Activated T-helper 2 cell treated with anti-CD3 and anti-CD28 coated beads, Interferon-gamma antibody, Interleukin-2, Interleukin-4, amounts not matched to agents 10 μg/mL and 5 μg/mL and 100 μg/mL, durations not matched to agents 14 hours and 24 hours and 36 hours (primary cell): ENCODE results near the gene SNU13. TPM values are rescaled to one million over a fixed set of nuclear protein-coding genes. Genes with fewer than 3 reads are reported as not detected.
"Not testable (repeated sequence)": the region's sequence is repeated elsewhere in the genome, so short reads cannot be mapped to it uniquely, and the experiment has no call there.

ENCODE experiments used
- DNase-seq: peaks from one replicate; pipeline ENCODE4 v3.0.0; 2021; ENCODE audit warnings: low spot score
- H3K27ac Mint-ChIP-seq: one replicate; pipeline ENCODE4 v1.8.0; 2021; ENCODE audit warnings: mixed read lengths
- H3K27me3 Mint-ChIP-seq: one replicate; pipeline ENCODE4 v1.8.0; 2021; ENCODE audit warnings: low read depth, mixed read lengths
- H3K36me3 Mint-ChIP-seq: one replicate; pipeline ENCODE4 v1.8.0; 2021; ENCODE audit warnings: low read depth, mixed read lengths
- H3K4me1 Mint-ChIP-seq: one replicate; pipeline ENCODE4 v1.8.0; 2021; ENCODE audit warnings: low read depth, mixed read lengths
- H3K4me3 Mint-ChIP-seq: one replicate; pipeline ENCODE4 v1.8.0; 2021; ENCODE audit warnings: low read depth, mild to moderate bottlenecking, moderate library complexity, mixed read lengths
- H3K9me3 Mint-ChIP-seq: one replicate; pipeline ENCODE4 v1.8.0; 2021; ENCODE audit warnings: mixed read lengths
- intact Hi-C: fragments of 100-400 bp; cut with micrococcal nuclease; formaldehyde crosslinking; loops from one replicate; pipeline ENCODE4 v1.15.1; 2023
- total RNA-seq: library from RNA; stranded (reverse); gene quantifications from 2 replicates; pipeline ENCODE4 v1.2.3, GENCODE V29; 2022

SNU13 gene
- total RNA-seq, 1 donor from 2014 or later: 270 TPM

DNA sequence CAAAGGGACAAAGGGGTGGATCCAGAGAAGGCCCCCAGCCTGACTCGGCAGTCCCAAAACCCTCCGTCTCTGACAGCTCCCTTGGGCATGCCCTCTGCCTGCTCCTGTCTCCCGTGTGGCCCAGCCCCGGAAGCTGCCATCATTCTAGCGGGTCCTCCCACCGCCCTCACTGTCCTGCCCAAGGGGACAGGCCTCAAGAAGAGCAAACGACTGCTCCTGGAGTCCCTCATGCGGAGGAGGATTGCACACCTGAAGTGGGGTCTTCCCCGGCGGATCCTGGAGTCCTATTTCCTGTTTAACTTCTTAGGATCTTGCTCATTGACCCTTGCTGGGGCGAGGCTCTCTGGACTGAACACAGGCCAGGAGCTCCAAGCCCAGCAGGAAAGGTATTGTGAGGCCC lies 8.0 kb upstream of the SNU13 start:
- no peak for DNase-seq
- H3K36me3 Mint-ChIP-seq: peaks cover 2% of the 10 kb centered on the region
- H3K27ac Mint-ChIP-seq: peak overlapping the region; percentile 69
- intact Hi-C loops: loop anchor here (1.0 to 5.0 kb wide), 3 partner anchors 86 to 245 kb away; partner anchors contain the start of gene CCDC134
- H3K4me3 Mint-ChIP-seq: no peak overlapping the region
- peaks cover 11% of the 10 kb centered on the region for H3K4me1 Mint-ChIP-seq
- no peaks in the 10 kb centered on the region for H3K9me3 Mint-ChIP-seq
- peaks cover 2% of the 10 kb centered on the region for H3K27me3 Mint-ChIP-seq

DNA sequence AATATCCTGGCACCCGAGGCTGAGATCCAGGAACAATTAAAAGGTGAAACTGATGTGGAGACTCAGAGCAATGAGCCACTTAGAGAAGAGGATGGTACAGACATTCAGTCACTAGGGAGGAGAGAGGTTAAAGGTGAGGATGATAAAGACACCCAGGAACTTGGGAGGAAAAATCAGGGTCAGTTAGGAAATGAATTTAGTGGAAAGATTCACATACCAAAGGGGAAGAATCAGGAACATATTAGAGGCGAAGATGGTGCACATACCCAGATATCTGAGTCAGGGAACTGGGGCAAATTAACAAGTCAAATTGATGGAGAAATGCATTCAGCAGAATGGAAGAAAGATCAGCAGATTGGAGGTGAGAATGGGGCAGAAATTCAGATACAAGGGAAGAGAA lies 6.5 kb upstream of the SNU13 start:
- Mint-ChIP-seq H3K36me3 (peaks cover 7% of the 10 kb centered on the region), H3K27me3 (peaks cover 2% of the 10 kb centered on the region), H3K4me3 (no peak overlapping the region)

DNA sequence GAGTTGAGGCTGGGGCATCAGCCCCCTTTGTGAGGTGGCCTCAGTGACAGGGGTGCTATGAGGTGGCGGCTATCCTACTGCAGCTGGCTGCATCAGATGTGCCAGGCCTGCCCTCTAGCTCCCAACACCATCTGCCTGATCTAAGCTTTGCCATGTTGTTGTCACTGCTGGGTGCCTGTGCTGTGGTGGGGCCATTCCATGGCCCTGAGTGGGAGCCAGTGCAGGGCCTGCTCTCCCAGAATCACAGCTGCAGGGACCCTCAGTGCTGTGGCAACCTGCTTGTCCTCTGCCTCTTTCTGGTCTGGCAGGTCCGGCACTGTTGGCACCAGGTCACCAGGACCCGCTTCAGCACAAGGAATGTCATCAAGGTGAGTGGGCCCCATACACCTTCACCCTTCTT lies 1.8 kb upstream of the SNU13 start:
- intact Hi-C loops: no loop called here
- Mint-ChIP-seq H3K27me3 (no peaks in the 10 kb centered on the region), H3K36me3 (peaks cover 22% of the 10 kb centered on the region), H3K4me1 (peaks cover 14% of the 10 kb centered on the region), H3K27ac (peak overlapping the region; percentile 67), H3K9me3 (no peaks in the 10 kb centered on the region), H3K4me3 (peak overlapping the region; percentile 66)
- no peak for DNase-seq

More for the DNA sequence above, 6.5 kb upstream of the SNU13 start:
- no peaks in the 10 kb centered on the region for H3K9me3 Mint-ChIP-seq
- no peak for DNase-seq
- H3K4me1 Mint-ChIP-seq: peaks cover 10% of the 10 kb centered on the region
- no peak overlapping the region for H3K27ac Mint-ChIP-seq
- intact Hi-C loops: loop anchor here (5.0 kb wide), 2 partner anchors 87 to 107 kb away; partner anchors contain the start of gene CCDC134

DNA sequence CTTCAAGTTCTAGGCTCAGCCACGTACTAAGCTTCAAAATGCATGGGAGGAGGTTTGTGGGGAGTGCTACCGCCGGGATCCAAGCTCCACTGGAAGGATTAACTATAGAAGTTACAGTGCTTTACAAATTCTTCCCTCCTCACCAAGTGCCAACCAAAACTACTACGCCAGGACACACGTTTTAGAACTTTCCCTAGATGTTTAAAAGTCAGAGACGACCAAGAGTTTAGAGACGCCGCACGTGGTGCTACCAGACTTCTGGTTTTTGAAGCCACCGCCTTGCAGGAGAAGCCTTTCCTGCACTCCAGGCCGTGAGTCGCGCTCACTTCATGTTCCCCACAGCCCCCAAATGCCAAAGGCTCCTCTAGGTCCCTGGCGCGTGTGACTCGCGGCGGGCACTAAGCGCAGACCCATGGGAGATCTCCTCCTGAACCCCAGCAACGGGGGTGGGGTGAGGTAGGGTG lies 734 bp downstream of the SNU13 start:
- Mint-ChIP-seq H3K9me3 (no peaks in the 10 kb centered on the region), H3K4me3 (peak overlapping the region; percentile 99), H3K36me3 (peaks cover 23% of the 10 kb centered on the region), H3K27me3 (no peaks in the 10 kb centered on the region), H3K27ac (peak overlapping the region; percentile 99), H3K4me1 (peaks cover 14% of the 10 kb centered on the region)
- DNase-seq: no peak
- intact Hi-C loops: loop anchor here (2.0 kb wide), 2 partner anchors 171 to 253 kb away; no protein-coding TSS in a partner anchor

DNA sequence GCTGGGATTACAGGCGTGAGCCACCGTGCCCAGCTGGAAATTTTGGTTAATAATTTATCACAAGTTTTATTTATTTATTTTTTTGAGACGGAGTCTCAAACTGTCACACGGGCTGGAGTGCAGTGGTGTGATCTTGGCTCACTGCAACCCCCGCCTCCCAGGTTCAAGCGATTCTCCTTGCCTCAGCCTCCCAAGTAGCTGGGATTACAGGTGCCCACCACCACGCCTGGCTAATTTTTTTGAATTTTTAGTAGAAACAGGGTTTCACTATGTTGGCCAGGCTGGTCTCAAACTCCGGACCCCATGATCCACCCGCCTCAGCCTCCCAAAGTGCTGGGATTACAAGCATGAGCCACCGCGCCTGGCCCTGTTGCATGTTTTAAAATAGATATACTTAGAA lies 1.8 kb downstream of the SNU13 start:
- Mint-ChIP-seq H3K36me3 (peaks cover 29% of the 10 kb centered on the region), H3K4me1 (peaks cover 17% of the 10 kb centered on the region), H3K27ac (peak overlapping the region; percentile 99), H3K4me3 (peak overlapping the region; percentile 99)
- intact Hi-C loops, H3K27me3 Mint-ChIP-seq, DNase-seq, H3K9me3 Mint-ChIP-seq: not testable (repeated sequence)

DNA sequence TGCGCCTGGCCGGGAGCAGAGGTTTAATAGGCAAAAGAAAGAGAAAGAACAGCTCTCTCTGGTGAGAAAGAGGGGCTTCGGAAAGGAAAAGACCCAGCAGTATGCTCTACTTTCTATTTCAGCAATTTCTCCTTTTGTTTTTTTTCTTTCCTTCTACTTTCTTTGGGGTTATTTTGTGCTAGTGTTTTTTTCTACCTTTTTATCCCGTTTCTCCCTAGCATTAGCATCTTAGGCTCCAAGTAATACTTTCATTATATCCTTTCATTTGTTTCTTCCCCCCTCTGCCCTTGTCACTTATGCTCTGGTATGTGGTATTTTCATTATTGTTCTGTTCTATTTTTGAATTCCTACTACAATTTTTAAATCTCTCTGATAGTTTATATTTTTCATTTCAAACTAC lies 4.5 kb downstream of the SNU13 start:
- no peak for DNase-seq
- no peak overlapping the region for H3K27ac Mint-ChIP-seq
- peaks cover 18% of the 10 kb centered on the region for H3K4me1 Mint-ChIP-seq
- H3K9me3 Mint-ChIP-seq: no peaks in the 10 kb centered on the region
- peaks cover 41% of the 10 kb centered on the region for H3K36me3 Mint-ChIP-seq
- intact Hi-C loops: no loop called here
- H3K4me3 Mint-ChIP-seq: no peak overlapping the region
- no peaks in the 10 kb centered on the region for H3K27me3 Mint-ChIP-seq

DNA sequence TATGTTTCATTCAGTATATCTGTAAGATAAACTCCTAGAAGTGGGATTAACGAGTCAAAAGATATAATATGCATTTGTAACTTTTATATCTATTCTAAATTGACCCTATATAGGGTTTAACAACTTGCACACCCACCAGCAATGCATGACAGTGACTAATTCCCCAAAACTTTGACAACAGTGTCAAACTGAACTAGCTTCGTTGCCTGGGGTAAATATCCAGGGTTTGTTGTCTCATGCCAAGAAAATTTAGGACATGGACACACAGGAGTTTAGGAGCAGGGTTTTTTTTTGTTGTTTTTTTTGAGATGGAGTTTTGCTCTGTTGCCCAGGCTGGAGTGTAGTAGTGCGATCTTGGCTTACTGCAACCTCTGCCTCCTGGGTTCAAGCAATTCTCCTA lies 5.1 kb downstream of the SNU13 start:
- H3K27ac Mint-ChIP-seq: peak overlapping the region; percentile 25
- H3K4me1 Mint-ChIP-seq: peaks cover 17% of the 10 kb centered on the region
- intact Hi-C loops: loop anchor here (2.0 kb wide), 1 partner anchor 17 kb away; no protein-coding TSS in a partner anchor
- H3K27me3 Mint-ChIP-seq: no peaks in the 10 kb centered on the region
- DNase-seq: no peak
- H3K36me3 Mint-ChIP-seq: peaks cover 42% of the 10 kb centered on the region
- no peak overlapping the region for H3K4me3 Mint-ChIP-seq
- no peaks in the 10 kb centered on the region for H3K9me3 Mint-ChIP-seq

DNA sequence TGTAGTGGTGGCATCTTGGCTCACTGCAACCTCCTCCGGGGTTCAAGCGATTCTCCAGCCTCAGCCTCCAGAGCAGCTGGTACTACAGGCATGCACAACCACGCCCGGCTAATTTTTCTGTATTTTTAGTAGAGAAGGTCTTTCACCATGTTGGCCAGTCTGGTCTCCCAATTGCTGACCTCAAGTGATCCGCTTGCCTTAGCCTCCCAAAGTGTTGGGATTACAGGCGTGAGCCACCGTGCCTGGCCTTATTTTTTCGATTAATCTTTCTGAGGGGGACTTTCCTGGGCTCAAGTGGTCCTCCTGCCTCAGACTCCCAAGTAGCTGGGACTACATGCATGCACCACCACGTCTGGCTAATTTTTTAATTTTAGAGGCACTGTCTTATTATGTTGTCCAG lies 5.6 kb downstream of the SNU13 start:
- Mint-ChIP-seq H3K36me3 (peaks cover 43% of the 10 kb centered on the region), H3K27me3 (no peaks in the 10 kb centered on the region), H3K9me3 (no peaks in the 10 kb centered on the region), H3K4me3 (peak overlapping the region; percentile 98), H3K27ac (peak overlapping the region; percentile 95), H3K4me1 (peaks cover 17% of the 10 kb centered on the region)
- intact Hi-C loops: loop anchor here (2.0 kb wide), 1 partner anchor 16 kb away; no protein-coding TSS in a partner anchor
- DNase-seq: no peak

DNA sequence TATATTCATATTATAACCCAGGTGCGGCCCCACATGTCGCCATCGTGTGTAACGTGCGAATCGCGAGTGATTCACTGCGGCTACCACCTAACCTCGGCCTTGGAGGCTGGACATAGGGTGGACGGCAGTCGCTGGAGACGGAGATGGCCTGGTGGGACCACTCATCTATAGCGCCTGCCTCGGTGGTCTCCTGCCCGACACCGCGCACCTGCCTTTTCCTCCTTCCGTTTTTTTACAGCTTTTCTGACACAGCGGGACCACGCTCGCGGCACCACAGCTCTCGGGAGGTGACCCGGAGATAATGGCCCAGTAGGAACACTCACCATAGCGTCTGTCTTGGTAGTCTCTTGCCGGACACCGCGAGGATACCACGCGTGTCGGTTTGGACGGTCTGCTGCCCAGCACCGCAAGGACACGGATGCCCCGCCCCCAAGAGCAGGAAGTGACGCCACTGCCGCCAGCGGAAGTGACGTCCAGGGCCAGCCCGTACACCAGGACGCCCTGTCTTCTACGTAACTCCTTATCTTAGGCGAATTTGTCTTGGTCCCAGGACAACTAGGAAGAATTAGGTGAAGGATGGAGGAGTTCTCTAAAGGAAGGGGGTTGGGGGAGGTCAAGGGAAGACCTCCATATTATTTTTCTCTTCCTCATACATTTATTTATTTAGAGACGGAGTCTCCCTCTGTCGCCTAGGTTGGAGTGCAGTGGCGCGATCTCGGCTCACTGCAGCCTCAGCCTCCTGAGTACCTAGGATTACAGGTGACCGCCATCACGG lies 6.4 kb downstream of the SNU13 start:
- H3K36me3 Mint-ChIP-seq: peaks cover 39% of the 10 kb centered on the region
- H3K27me3 Mint-ChIP-seq: no peaks in the 10 kb centered on the region
- intact Hi-C loops: loop anchor here (2.0 kb wide), 1 partner anchor 15 kb away; no protein-coding TSS in a partner anchor
- DNase-seq: peak; percentile 80
- H3K27ac Mint-ChIP-seq: peak overlapping the region; percentile 95
- peaks cover 11% of the 10 kb centered on the region for H3K4me1 Mint-ChIP-seq
- H3K9me3 Mint-ChIP-seq: no peaks in the 10 kb centered on the region
- peak overlapping the region; percentile 98 for H3K4me3 Mint-ChIP-seq

DNA sequence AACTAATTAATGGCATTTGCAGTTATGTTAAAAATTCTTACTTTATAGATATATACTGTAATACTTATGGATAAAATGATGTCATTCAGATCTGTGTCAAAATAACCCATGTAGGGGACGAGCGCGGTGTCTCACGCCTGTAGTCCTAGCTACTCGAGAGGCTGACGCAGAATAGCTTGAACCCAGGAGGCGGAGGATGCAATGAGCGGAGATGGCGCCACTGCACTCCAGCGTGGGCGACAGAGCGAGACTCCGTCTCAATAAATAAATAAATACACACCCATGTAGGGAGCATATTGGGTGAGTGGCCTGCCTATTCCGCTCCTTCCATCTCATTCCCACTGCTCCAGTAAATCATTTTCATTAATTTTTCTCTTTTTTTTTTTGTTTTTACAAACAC lies 7.1 kb downstream of the SNU13 start:
- Mint-ChIP-seq H3K4me1 (peaks cover 12% of the 10 kb centered on the region), H3K27me3 (no peaks in the 10 kb centered on the region), H3K36me3 (peaks cover 42% of the 10 kb centered on the region), H3K9me3 (no peaks in the 10 kb centered on the region), H3K27ac (peak overlapping the region; percentile 95), H3K4me3 (peak overlapping the region; percentile 98)
- intact Hi-C loops: loop anchor here (2.0 kb wide), 1 partner anchor 15 kb away; no protein-coding TSS in a partner anchor
- no peak for DNase-seq

DNA sequence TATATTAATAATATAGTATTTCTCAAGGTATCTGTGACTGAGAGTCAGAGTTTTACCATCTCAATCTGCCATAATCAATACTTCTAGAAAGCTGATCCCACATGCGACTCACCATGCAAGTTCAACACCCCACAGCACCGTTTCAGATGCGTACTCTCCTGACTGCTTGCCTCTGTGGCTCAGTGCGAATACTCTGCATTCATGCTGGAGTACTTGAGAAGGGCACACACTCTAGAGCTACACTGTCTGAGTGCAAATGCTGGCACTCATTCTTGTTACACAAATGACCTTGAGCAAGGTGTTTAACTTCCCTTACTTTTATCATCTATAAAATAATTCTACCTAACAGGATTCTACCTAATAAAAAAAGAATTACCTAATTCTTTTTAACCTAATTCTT lies 12.5 kb downstream of the SNU13 start:
- Mint-ChIP-seq H3K36me3 (peaks cover 73% of the 10 kb centered on the region), H3K4me1 (peaks cover 16% of the 10 kb centered on the region), H3K4me3 (no peak overlapping the region), H3K27me3 (no peaks in the 10 kb centered on the region), H3K27ac (no peak overlapping the region), H3K9me3 (no peaks in the 10 kb centered on the region)
- intact Hi-C loops: no loop called here
- no peak for DNase-seq

DNA sequence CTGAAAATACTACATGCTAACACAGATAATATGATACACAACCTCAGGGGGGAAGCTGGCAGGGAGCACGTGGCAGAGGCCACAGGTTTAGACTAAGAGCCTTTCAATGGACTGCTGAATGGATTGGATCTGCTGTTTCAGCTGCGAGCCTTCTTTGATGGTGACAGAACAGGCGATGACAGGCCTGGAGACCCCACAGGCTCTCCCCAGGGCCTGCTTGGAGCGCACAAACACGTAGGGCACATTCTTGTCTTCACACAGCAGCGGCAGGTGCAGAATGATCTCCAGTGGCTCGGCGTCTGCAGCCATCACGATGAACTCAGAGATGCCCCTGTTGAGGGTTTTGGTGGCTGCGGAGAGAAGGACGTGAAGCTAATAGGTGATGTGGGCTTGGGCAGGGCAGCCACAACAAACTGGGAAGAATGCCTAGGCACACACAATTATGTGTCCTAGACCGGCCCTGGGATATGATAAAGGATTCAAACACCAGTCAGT lies 13.8 kb downstream of the SNU13 start:
- no peak for DNase-seq
- Mint-ChIP-seq H3K27ac (no peak overlapping the region), H3K4me3 (no peak overlapping the region), H3K36me3 (peaks cover 66% of the 10 kb centered on the region), H3K9me3 (no peaks in the 10 kb centered on the region), H3K4me1 (peaks cover 10% of the 10 kb centered on the region), H3K27me3 (no peaks in the 10 kb centered on the region)
- intact Hi-C loops: no loop called here
